GM23338 (cell line): ENCODE data around the gene XAB2. TPM values are rescaled to one million over a fixed set of nuclear protein-coding genes. Genes with fewer than 3 reads are reported as not detected.

ENCODE experiments used
- ATAC-seq: fragments of 200-7000 bp; cut with Tn5 transposase; 3 replicates; pipeline ENCODE4 v1.9.1; 2020
- DNase-seq: peaks from one replicate; pipeline ENCODE4 v3.0.0-alpha.2; 2015; ENCODE audit warnings: low spot score
- H2AFZ ChIP-seq: fragments of 200-600 bp; sonication (generic); 2 replicates; pipeline ENCODE4 v1.8.0; 2016; ENCODE audit warnings: antibody characterized with exemption, mild to moderate bottlenecking, moderate library complexity
- H3F3A ChIP-seq: fragments of 200-600 bp; sonication (generic); replicated peaks from 2 replicates; pipeline ENCODE4 v1.8.0; 2017; ENCODE audit warnings: antibody characterized with exemption, mixed run types, low read depth
- H3K27ac ChIP-seq: fragments of 200-600 bp; sonication (generic); 2 replicates; pipeline ENCODE4 v1.6.1; 2016; ENCODE audit warnings: low read depth
- H3K27me3 ChIP-seq: fragments of 200-600 bp; sonication (generic); 2 replicates; pipeline ENCODE4 v1.8.0; 2016; ENCODE audit warnings: mild to moderate bottlenecking, mixed run types, moderate library complexity; ENCODE audit not compliant: insufficient read depth
- H3K36me3 ChIP-seq: fragments of 200-600 bp; sonication (generic); 2 replicates; pipeline ENCODE4 v1.8.0; 2016; ENCODE audit warnings: mild to moderate bottlenecking; ENCODE audit not compliant: insufficient read depth
- H3K4me1 ChIP-seq: fragments of 200-600 bp; sonication (generic); 2 replicates; pipeline ENCODE4 v1.8.0; 2016; ENCODE audit warnings: mild to moderate bottlenecking, moderate library complexity; ENCODE audit not compliant: insufficient read depth
- H3K4me2 ChIP-seq: fragments of 200-600 bp; sonication (generic); 2 replicates; pipeline ENCODE4 v1.7.1; 2017; ENCODE audit warnings: mixed run types
- H3K4me3 ChIP-seq: fragments of 200-600 bp; sonication (generic); 2 replicates; pipeline ENCODE4 v1.6.1; 2016; ENCODE audit warnings: mixed run types
- H3K79me2 ChIP-seq: fragments of 200-600 bp; sonication (generic); replicated peaks from 2 replicates; pipeline ENCODE4 v1.8.0; 2017; ENCODE audit warnings: mild to moderate bottlenecking; ENCODE audit not compliant: insufficient read depth
- H3K9me2 ChIP-seq: fragments of 200-600 bp; sonication (generic); 2 replicates; pipeline ENCODE4 v1.8.0; 2017; ENCODE audit not compliant: insufficient read depth
- H4K20me1 ChIP-seq: fragments of 200-600 bp; sonication (generic); replicated peaks from 2 replicates; pipeline ENCODE4 v1.8.0; 2017; ENCODE audit warnings: mild to moderate bottlenecking; ENCODE audit not compliant: insufficient read depth
- H3K27ac Mint-ChIP-seq: 2 replicates; pipeline ENCODE4 v1.8.0; 2020; ENCODE audit warnings: inconsistent platforms, mild to moderate bottlenecking, moderate library complexity, mixed read lengths
- H3K27me3 Mint-ChIP-seq: 3 replicates; pipeline ENCODE4 v1.8.0; 2022; ENCODE audit warnings: low read depth, mild to moderate bottlenecking, moderate library complexity, mixed read lengths, inconsistent platforms; ENCODE audit not compliant: insufficient read depth, poor library complexity
- H3K36me3 Mint-ChIP-seq: 3 replicates; pipeline ENCODE4 v1.8.0; 2021; ENCODE audit warnings: low read depth, mild to moderate bottlenecking, inconsistent platforms, moderate library complexity, mixed read lengths
- H3K4me1 Mint-ChIP-seq: 3 replicates; pipeline ENCODE4 v1.8.0; 2020; ENCODE audit warnings: mild to moderate bottlenecking, inconsistent platforms, mixed read lengths
- H3K4me3 Mint-ChIP-seq: 3 replicates; pipeline ENCODE4 v1.8.0; 2021; ENCODE audit warnings: moderate library complexity, mild to moderate bottlenecking, inconsistent platforms, mixed read lengths
- H3K9me3 Mint-ChIP-seq: 3 replicates; pipeline ENCODE4 v1.8.0; 2020; ENCODE audit warnings: moderate library complexity, mild to moderate bottlenecking, inconsistent platforms, mixed read lengths
- CREB1 ChIP-seq: fragments of 250-450 bp; sonication (Bioruptor Pico); IDR thresholded peaks from 2 replicates; pipeline ENCODE4 v1.5.0; 2020; ENCODE audit warnings: low read depth, mild to moderate bottlenecking, moderate library complexity
- EZH2 ChIP-seq: fragments of 200-600 bp; sonication (generic); IDR thresholded peaks from one replicate; pipeline ENCODE4 v1.8.0; 2017; ENCODE audit warnings: antibody characterized with exemption, mild to moderate bottlenecking, low read depth; ENCODE audit not compliant: unreplicated experiment
- EZH2phosphoT487 ChIP-seq: fragments of 200-600 bp; sonication (generic); IDR thresholded peaks from one replicate; pipeline ENCODE4 v1.8.1; 2018; ENCODE audit warnings: antibody characterized with exemption; ENCODE audit not compliant: unreplicated experiment
- JUNB ChIP-seq: IDR thresholded peaks from one replicate; pipeline ENCODE4 v1.6.1; 2016; ENCODE audit warnings: antibody characterized with exemption; ENCODE audit not compliant: unreplicated experiment
- NANOG ChIP-seq: IDR thresholded peaks from 2 replicates; pipeline ENCODE4 v1.6.1; 2016; ENCODE audit warnings: antibody characterized with exemption, borderline replicate concordance
- POLR2AphosphoS5 ChIP-seq: IDR thresholded peaks from 2 replicates; pipeline ENCODE4 v1.6.1; 2016; ENCODE audit warnings: antibody characterized with exemption, low read depth
- STAT1 ChIP-seq: IDR thresholded peaks from one replicate; pipeline ENCODE4 v1.6.1; 2016; ENCODE audit warnings: antibody characterized with exemption; ENCODE audit not compliant: unreplicated experiment
- ZNF114 ChIP-seq: fragments of 250-450 bp; sonication (Bioruptor Pico); IDR thresholded peaks from 2 replicates; pipeline ENCODE4 v1.5.0; 2020; ENCODE audit warnings: mild to moderate bottlenecking, moderate library complexity
- ZNF331 ChIP-seq: fragments of 250-450 bp; sonication (Bioruptor Pico); IDR thresholded peaks from 2 replicates; pipeline ENCODE4 v1.5.0; 2020; ENCODE audit warnings: low read depth, mild to moderate bottlenecking, moderate library complexity
- polyA plus RNA-seq: library from polyadenylated mRNA; unstranded; fragments of >200 nt; fragmentation: Nextera tagmentation; extraction: Ambion mirVana; gene quantifications from 2 replicates; pipeline ENCODE4 v1.2.1, GENCODE V29; 2016
- total RNA-seq: library from RNA; depleted of rRNA; stranded (reverse); fragments of >200 nt; shearing (Covaris generic); gene quantifications from 2 replicates; pipeline ENCODE4 v1.2.3, GENCODE V29; 2014
- TF ChIP-seq, protein P1 (sequence below), 2 experiments: fragments of 200-600 bp in 1 of 2; sonication (generic) in 1 of 2; conservative IDR thresholded peaks; 2 replicates each; pipeline versions ENCODE4 v1.5.1 to v1.6.1; 2016 to 2017; ENCODE audit warnings: antibody characterized with exemption in 2 of 2, low read depth in 2 of 2, mild to moderate bottlenecking in 2 of 2, moderate library complexity in 1 of 2
- TF ChIP-seq, protein P2 (sequence below): fragments of 250-450 bp; sonication (Bioruptor Pico); IDR thresholded peaks from 2 replicates; pipeline ENCODE4 v1.5.0; 2020; ENCODE audit warnings: mild to moderate bottlenecking, moderate library complexity
- TF ChIP-seq, protein P3 (sequence below): IDR thresholded peaks from 2 replicates; pipeline ENCODE4 v1.6.1; 2016; ENCODE audit warnings: antibody characterized with exemption
- TF ChIP-seq, protein P4 (sequence below): IDR thresholded peaks from one replicate; pipeline ENCODE4 v1.6.1; 2018; ENCODE audit warnings: antibody characterized with exemption; ENCODE audit not compliant: unreplicated experiment

Gene XAB2
- total and polyA plus RNA-seq, 2 experiments from 2014 or later = 18.4 to 69.0 TPM

DNA sequence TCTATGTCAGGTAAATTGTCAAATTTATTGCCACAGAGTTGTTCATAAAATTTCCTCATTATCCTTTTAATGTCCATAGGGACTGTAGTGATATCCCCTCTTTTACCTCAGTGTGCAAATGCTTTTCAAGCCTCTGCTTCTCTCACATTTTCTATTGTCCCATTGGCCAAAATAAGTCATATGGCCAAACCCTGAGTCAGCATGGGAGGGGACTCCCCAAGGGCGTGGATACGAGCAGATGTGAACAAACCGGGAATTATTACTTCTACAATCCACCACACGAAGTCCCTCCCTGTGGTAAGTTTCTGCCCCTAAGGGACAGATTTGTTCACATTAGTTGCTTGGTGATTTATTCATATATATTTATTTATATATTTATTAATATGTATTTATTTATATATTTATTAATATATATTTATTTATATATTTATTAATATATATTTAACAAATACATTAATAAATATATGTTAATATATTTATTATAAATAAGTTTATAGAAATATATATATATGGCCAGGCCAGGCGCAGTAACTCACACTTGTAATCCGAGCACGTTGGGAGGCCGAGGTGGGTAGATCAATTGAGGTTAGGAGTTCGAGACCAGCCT lies 53.8 kb downstream of the XAB2 start:
- TF ChIP-seq ZNF331 (CRISPR knock-in tag) (no peak), POLR2AphosphoS5 (no peak), STAT1 (no peak), JUNB (no peak), NANOG (no peak), CREB1 (CRISPR knock-in tag) (no peak), EZH2phosphoT487 (no peak), ZNF114 (CRISPR knock-in tag) (no peak), EZH2 (no peak)
- TF ChIP-seq, protein P1, sequence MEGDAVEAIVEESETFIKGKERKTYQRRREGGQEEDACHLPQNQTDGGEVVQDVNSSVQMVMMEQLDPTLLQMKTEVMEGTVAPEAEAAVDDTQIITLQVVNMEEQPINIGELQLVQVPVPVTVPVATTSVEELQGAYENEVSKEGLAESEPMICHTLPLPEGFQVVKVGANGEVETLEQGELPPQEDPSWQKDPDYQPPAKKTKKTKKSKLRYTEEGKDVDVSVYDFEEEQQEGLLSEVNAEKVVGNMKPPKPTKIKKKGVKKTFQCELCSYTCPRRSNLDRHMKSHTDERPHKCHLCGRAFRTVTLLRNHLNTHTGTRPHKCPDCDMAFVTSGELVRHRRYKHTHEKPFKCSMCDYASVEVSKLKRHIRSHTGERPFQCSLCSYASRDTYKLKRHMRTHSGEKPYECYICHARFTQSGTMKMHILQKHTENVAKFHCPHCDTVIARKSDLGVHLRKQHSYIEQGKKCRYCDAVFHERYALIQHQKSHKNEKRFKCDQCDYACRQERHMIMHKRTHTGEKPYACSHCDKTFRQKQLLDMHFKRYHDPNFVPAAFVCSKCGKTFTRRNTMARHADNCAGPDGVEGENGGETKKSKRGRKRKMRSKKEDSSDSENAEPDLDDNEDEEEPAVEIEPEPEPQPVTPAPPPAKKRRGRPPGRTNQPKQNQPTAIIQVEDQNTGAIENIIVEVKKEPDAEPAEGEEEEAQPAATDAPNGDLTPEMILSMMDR (conservative IDR thresholded peaks at IDR 0.05; ENCODE audit: low read depth in 2 of 2) = no peak
- TF ChIP-seq, protein P2, sequence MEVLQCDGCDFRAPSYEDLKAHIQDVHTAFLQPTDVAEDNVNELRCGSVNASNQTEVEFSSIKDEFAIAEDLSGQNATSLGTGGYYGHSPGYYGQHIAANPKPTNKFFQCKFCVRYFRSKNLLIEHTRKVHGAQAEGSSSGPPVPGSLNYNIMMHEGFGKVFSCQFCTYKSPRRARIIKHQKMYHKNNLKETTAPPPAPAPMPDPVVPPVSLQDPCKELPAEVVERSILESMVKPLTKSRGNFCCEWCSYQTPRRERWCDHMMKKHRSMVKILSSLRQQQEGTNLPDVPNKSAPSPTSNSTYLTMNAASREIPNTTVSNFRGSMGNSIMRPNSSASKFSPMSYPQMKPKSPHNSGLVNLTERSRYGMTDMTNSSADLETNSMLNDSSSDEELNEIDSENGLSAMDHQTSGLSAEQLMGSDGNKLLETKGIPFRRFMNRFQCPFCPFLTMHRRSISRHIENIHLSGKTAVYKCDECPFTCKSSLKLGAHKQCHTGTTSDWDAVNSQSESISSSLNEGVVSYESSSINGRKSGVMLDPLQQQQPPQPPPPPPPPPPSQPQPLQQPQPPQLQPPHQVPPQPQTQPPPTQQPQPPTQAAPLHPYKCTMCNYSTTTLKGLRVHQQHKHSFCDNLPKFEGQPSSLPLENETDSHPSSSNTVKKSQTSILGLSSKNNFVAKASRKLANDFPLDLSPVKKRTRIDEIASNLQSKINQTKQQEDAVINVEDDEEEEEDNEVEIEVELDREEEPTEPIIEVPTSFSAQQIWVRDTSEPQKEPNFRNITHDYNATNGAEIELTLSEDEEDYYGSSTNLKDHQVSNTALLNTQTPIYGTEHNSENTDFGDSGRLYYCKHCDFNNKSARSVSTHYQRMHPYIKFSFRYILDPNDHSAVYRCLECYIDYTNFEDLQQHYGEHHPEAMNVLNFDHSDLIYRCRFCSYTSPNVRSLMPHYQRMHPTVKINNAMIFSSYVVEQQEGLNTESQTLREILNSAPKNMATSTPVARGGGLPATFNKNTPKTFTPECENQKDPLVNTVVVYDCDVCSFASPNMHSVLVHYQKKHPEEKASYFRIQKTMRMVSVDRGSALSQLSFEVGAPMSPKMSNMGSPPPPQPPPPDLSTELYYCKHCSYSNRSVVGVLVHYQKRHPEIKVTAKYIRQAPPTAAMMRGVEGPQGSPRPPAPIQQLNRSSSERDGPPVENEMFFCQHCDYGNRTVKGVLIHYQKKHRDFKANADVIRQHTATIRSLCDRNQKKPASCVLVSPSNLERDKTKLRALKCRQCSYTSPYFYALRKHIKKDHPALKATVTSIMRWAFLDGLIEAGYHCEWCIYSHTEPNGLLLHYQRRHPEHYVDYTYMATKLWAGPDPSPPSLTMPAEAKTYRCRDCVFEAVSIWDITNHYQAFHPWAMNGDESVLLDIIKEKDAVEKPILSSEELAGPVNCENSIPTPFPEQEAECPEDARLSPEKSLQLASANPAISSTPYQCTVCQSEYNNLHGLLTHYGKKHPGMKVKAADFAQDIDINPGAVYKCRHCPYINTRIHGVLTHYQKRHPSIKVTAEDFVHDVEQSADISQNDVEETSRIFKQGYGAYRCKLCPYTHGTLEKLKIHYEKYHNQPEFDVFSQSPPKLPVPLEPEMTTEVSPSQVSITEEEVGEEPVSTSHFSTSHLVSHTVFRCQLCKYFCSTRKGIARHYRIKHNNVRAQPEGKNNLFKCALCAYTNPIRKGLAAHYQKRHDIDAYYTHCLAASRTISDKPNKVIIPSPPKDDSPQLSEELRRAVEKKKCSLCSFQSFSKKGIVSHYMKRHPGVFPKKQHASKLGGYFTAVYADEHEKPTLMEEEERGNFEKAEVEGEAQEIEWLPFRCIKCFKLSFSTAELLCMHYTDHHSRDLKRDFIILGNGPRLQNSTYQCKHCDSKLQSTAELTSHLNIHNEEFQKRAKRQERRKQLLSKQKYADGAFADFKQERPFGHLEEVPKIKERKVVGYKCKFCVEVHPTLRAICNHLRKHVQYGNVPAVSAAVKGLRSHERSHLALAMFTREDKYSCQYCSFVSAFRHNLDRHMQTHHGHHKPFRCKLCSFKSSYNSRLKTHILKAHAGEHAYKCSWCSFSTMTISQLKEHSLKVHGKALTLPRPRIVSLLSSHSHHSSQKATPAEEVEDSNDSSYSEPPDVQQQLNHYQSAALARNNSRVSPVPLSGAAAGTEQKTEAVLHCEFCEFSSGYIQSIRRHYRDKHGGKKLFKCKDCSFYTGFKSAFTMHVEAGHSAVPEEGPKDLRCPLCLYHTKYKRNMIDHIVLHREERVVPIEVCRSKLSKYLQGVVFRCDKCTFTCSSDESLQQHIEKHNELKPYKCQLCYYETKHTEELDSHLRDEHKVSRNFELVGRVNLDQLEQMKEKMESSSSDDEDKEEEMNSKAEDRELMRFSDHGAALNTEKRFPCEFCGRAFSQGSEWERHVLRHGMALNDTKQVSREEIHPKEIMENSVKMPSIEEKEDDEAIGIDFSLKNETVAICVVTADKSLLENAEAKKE (CRISPR knock-in tag) = no peak
- TF ChIP-seq, protein P3, sequence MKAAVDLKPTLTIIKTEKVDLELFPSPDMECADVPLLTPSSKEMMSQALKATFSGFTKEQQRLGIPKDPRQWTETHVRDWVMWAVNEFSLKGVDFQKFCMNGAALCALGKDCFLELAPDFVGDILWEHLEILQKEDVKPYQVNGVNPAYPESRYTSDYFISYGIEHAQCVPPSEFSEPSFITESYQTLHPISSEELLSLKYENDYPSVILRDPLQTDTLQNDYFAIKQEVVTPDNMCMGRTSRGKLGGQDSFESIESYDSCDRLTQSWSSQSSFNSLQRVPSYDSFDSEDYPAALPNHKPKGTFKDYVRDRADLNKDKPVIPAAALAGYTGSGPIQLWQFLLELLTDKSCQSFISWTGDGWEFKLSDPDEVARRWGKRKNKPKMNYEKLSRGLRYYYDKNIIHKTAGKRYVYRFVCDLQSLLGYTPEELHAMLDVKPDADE = no peak
- TF ChIP-seq, protein P4, sequence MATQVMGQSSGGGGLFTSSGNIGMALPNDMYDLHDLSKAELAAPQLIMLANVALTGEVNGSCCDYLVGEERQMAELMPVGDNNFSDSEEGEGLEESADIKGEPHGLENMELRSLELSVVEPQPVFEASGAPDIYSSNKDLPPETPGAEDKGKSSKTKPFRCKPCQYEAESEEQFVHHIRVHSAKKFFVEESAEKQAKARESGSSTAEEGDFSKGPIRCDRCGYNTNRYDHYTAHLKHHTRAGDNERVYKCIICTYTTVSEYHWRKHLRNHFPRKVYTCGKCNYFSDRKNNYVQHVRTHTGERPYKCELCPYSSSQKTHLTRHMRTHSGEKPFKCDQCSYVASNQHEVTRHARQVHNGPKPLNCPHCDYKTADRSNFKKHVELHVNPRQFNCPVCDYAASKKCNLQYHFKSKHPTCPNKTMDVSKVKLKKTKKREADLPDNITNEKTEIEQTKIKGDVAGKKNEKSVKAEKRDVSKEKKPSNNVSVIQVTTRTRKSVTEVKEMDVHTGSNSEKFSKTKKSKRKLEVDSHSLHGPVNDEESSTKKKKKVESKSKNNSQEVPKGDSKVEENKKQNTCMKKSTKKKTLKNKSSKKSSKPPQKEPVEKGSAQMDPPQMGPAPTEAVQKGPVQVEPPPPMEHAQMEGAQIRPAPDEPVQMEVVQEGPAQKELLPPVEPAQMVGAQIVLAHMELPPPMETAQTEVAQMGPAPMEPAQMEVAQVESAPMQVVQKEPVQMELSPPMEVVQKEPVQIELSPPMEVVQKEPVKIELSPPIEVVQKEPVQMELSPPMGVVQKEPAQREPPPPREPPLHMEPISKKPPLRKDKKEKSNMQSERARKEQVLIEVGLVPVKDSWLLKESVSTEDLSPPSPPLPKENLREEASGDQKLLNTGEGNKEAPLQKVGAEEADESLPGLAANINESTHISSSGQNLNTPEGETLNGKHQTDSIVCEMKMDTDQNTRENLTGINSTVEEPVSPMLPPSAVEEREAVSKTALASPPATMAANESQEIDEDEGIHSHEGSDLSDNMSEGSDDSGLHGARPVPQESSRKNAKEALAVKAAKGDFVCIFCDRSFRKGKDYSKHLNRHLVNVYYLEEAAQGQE = no peak
- Histone ChIP-seq H3K4me2 (no peak overlapping the region), H3K4me1 (no peaks in the 10 kb centered on the region), H3F3A (no peaks in the 10 kb centered on the region), H3K4me3 (no peak overlapping the region), H3K79me2 (no peaks in the 10 kb centered on the region), H3K9me2 (no peaks in the 10 kb centered on the region), H3K27ac (no peak overlapping the region), H2AFZ (no peak overlapping the region), H3K27me3 (no peaks in the 10 kb centered on the region), H3K36me3 (no peaks in the 10 kb centered on the region), H4K20me1 (no peaks in the 10 kb centered on the region)
- H3K27ac Mint-ChIP-seq = no peak overlapping the region
- H3K4me3 Mint-ChIP-seq = no peak overlapping the region
- peaks cover 6% of the 10 kb centered on the region for H3K27me3 Mint-ChIP-seq
- ATAC-seq (no peak), DNase-seq (no peak)
- H3K36me3 Mint-ChIP-seq = no peaks in the 10 kb centered on the region
- H3K9me3 Mint-ChIP-seq = no peaks in the 10 kb centered on the region
- no peaks in the 10 kb centered on the region for H3K4me1 Mint-ChIP-seq
